Measurements from ENCODE around the gene CELSR1.

The CELSR1 gene

DNA sequence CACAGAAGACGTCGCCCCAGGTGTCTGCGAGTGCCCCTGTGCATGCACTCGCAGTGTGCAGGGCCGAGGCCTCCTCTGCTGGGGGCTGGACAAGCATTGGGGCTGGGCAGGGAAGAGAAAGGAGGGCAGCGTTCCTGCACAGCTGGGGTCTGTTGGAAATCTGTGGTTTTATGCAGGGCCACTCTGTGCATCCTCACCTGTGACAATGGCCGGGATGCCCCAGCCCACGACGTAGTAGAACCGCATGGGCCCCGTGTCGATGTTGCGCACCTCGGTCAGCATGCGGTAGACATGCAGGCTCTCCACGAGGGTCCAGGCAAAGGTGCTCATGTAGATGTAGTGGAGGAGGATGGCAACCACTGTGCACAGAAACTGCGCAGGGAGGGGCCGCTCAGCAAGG, 164.7 kb downstream of the CELSR1 start:
- DNase-seq = no peak

DNA sequence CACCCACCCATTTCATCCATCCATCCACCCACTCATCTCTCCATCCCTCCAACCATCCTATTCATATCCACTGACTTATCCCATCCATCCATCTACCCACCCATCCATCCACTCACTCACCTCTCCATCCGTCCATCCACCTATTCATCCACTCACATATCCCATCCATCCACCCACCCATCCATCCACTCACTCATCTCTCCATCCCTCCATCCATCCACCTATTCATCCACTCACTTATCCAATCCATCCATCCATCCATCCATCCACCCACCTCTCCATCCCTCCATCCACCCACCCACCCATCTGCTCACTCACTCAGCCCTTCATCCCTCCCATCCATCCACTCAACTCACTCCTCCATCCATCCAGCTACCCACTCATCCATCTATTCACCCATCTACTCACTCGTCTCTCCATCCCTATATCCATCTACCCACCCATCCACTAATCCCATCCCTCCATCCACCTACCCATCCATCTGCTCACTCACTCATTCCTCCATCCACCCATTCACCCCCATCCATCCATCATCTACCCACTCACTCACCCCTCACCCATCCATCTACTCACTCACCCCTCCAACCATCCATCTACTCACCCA, 165.7 kb downstream of the CELSR1 start:
- no peak for DNase-seq

DNA sequence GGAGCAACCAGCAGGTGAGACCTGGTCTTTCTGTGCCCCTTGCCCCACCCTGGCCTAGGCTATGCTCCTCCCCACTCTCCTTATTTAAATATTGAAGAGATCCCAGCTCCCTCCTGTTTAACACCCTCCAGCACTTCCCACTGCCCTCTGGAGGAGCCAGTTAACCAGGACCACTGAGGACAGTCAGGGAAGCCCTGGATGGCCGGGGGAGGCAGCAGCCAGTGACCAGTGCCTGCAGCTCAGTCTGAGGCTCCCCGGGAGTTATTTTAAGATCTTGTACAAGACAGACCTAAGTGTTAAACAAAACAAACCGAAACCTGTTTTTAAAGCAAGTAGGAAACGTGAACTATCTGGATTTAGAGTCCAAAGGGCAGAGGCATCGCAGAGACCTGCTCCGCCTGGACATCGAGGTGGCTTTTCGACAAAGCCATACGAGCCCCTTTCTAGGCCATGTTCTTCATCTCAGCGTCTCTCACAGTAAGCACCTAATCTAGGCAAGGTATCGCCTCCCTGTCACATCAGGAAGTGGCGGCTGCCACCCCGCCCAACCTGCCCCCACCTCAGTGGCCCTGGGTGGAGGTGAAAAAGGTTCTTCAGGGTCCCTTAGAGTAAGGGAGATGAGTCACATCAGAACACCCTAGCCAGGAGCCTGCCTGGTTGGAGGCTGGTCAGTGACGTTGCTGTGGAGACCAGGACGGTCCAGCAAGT, 166.7 kb downstream of the CELSR1 start:
- DNase-seq = no peak

- no peak for DNase-seq
These were observed 167.5 kb downstream of the CELSR1 start for GRCh38 chr22:46369716-46370583.

GRCh38 chr22:46368871-46369715, 168.3 kb downstream of the CELSR1 start:
- no peak for DNase-seq

- no peak for DNase-seq
These were observed 169.0 kb downstream of the CELSR1 start for GRCh38 chr22:46368422-46368821.

DNA sequence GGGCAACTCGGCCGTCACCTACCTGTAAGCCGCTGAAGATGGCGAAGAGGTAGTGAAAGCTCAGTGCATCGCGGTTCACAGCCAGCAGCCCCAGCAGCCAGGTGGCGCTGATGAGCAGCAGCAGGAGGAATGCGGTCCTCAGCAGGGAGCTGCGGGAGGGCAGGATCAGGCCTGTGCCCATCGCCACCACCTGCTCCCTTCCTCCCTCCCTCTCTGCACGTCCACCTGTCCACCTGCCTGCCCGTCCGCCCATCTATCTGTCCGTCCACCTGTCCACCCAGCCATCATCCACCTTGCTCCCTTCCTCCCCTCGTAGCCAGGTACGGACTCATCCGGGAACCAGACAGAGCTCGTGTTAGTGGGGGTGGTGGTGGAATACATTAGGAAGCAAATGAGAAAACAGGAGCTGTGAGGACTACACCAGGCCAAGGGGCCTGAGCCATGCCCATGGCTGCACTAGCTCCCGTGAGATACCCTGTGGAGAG, 169.7 kb downstream of the CELSR1 start:
- DNase-seq = peak; percentile 12 to 50

DNA sequence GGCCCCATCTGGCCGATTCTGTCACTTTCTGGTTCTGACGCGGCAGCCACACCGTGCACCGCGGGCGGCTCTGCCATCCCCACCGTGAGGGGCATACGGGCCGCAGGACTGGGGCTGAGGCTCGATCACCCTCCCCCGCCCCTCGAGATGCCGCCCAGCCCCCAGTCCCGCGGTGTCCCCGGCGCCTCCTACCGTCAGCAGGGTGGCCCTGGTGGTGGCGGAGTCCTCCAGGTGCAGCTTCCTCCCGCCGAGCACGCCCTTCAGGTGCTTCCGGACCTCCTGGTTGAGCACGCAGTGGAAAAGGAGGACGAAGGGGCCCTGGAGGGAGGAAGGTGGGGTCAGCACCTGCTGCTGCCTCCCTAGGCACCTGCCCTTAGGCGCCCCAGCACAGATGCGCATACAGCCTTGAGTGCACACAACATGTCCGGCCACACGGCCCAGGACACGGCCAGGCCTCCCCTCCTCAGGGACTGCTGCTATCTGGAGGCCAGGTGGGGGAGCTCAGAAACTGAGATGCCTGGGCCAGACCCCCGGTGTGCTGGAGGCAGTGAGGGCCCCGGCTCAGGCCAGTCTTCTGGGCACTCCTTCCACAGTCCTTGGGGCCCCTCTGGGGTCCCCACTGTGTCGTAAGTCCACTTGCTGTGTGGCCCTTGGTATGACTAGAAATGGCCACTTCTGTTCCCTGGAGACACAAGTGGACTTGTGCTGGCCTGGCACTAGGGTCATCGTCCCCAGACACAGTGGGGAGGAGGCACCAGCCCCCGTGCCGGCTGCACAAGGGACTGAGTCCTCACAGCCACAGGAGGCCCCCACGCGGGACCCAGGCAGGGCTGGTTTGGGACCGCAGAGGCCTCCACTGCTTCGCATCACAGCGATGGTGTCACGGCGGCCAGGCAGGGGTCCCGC, 170.4 kb downstream of the CELSR1 start:
- DNase-seq = no peak

- DNase-seq = no peak
These were observed 171.1 kb downstream of the CELSR1 start for GRCh38 chr22:46366327-46366731.

- DNase-seq = no peak
These were observed 172.2 kb downstream of the CELSR1 start for GRCh38 chr22:46365166-46365624.

DNA sequence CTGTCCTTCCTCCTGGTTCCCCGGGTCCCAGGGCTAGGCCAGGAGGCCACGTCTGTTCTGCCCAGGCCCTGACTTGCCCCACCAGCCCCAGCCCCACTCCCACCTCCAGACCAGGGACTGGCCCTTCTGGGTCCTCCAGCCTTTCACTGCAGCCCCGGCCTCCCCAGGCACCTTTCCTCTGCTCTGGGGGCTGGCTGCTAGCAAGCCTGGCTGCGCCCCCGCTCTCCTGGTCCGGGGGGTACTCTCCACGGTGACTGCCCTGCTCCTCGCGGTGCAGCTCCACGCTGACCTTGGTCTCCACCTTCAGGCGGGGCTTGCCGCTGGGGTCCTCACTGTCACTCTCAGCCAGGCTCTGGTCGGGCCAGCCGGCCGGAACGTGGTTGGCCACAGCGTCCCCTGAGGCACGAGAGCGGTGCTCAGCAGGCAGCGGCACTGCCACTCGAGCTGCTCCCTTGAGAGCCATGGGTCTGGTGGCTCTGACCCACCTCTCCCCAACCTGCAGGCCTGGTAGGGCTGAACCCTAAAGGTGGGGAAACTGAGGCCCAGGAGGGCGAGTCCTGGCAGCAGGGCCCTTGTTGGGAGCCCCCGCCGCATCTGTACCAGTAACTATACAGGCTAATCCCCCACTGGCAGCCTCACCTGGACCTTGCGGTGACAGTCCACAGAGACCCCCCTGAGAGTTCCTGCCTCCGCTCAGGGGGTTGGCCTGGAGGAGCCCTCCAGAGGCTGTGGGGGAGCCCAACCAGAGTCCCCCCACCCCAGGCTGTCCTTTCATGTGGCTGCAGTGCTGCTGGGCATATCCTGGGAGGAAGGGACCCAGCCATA, 172.9 kb downstream of the CELSR1 start:
- no peak for DNase-seq

DNA sequence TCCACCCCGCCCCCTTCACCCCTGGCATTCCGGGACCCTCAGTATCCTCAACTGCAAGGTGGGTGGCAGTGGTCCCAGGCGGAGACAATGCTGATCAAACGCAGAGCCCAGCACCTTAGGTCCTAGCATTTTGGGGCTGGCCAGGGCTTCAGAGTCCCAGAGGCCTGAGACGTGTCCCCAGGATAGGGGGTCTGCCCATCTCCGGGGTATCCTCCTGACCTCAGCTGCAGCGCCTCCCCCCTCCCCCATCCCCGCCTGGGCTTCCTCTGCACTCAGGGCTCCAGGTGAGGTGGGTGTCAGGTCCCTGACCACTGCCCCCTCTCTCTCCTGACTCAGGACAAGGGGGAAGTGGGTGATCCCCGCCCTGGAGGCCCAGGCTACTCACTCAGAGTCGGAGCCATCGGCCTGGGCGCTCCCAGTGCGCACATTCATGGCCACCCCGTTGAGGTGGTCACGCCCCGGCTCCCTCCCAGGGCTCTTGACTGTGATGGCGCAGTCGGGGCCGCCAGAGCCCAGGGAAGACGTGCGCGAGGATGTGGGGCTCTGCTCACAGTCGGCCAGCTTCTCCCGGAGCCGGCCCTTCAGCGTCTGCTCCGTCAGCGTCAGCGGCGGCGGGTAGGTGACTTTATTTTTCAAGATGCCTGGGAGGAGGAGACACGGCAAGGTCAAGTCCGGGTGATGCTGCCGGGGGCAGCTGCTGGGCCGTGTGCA, 173.7 kb downstream of the CELSR1 start:
- no peak for DNase-seq

DNA sequence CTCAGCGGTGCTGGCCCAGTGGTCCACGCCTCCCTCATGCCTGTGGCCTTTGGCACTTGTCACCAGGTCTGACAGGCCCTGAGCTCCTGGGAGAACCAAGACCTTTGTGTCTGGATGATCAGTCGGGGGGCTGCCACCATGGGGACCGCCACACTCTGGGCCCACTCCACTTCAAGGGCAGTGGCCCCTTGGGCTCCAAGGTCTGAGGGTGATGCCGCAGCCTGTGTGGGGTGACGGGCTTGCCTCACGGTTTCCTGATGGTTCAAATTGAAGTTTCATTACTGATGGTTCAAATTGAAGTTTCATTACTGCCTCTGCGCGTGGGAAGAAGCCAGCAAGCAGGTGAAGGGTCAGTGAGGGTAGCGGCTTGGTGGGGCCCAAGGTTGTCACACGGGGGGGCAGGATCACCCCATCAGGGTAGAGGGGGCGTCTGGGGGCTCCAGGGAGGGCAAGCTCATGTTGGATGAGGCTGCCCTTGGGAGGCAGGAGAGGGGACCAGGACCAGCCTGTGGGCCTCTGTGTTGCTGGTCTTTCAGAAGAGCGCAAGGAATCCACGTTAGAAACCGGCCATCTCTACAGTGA, 174.4 kb downstream of the CELSR1 start:
- no peak for DNase-seq

- DNase-seq = peak in 1 of 2 experiments; percentile 36
These were observed 175.1 kb downstream of the CELSR1 start for GRCh38 chr22:46362203-46362933.

GRCh38 chr22:46361826-46362202, 175.6 kb downstream of the CELSR1 start:
- no peak for DNase-seq

- no peak for DNase-seq
These were observed 176.5 kb downstream of the CELSR1 start for GRCh38 chr22:46360891-46361290.

- no peak for DNase-seq
These were observed 177.3 kb downstream of the CELSR1 start for GRCh38 chr22:46360097-46360496.

DNA sequence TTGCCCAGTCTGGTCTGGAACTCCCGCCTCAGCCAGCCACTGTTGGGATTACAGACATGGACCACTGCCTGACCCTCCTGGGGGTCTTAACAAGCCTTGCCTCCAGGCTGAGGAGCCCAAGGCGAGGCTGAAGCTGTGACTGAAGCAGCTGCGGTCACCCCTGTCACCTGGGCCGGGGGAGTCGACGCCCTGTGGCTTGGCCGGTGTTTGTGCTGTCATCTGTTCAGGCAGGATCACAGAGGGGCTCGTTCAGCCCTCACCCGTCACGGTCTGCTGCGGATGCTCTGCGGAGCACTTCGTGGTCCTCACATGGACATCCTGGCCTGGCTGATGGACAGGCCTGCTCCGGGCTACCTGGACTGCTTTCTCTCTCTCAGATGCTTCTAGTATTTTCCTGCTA, 178.1 kb downstream of the CELSR1 start:
- no peak for DNase-seq

GRCh38 chr22:46358766-46359165, 178.7 kb downstream of the CELSR1 start:
- DNase-seq = no peak

All from NCI-H2081 (cell line).